Tibial artery (tissue), 4 donors: ENCODE measurements around the gene MRPL32.

Source experiments
- DNase-seq, 2 donors: peaks; one replicate each; pipeline ENCODE4 v3.0.0-alpha.2; 2019
- H3K27ac ChIP-seq, 2 donors: fragments of 200-600 bp; sonication (generic) in 1 of 2; 1 replicate in 1 of 2; 2 replicates in 1 of 2; pipeline ENCODE4 v1.5.1; 2018 to 2019; ENCODE audit warnings: mild to moderate bottlenecking in 1 of 2
- H3K27me3 ChIP-seq, 2 donors: fragments of 200-600 bp; sonication (generic) in 1 of 2; one replicate each; pipeline versions ENCODE4 v1.5.1 to v1.6.0; 2016 to 2019
- H3K36me3 ChIP-seq, 3 donors: fragments of 200-600 bp; sonication (generic) in 2 of 3; one replicate each; pipeline ENCODE4 v1.5.1; 2016 to 2019; ENCODE audit warnings: mild to moderate bottlenecking in 2 of 3
- H3K4me1 ChIP-seq, 4 donors: fragments of 200-600 bp; sonication (generic) in 2 of 4; 1 replicate in 3 of 4; 2 replicates in 1 of 4; pipeline ENCODE4 v1.5.1; 2016 to 2019
- H3K4me3 ChIP-seq, 2 donors: fragments of 200-600 bp; sonication (generic) in 1 of 2; 1 replicate in 1 of 2; 2 replicates in 1 of 2; pipeline ENCODE4 v1.5.1; 2018 to 2019; ENCODE audit warnings: mild to moderate bottlenecking in 2 of 2
- H3K9me3 ChIP-seq, 3 donors: fragments of 200-600 bp; sonication (generic) in 1 of 3; one replicate each; pipeline ENCODE4 v1.5.1; 2016 to 2019
- intact Hi-C: fragments of 100-400 bp; cut with DNase I; formaldehyde crosslinking; loops from one replicate; pipeline ENCODE4 v1.15.0; 2023; ENCODE audit warnings: low total_unique reads
- TF ChIP-seq, protein P1 (sequence below), 2 experiments: fragments of 200-600 bp in 1 of 2; fragments of 450-650 bp in 1 of 2; IDR thresholded peaks; one replicate each; pipeline ENCODE4 v1.5.1; 2017 to 2019; ENCODE audit warnings: antibody characterized with exemption in 2 of 2, mild to moderate bottlenecking in 1 of 2, moderate library complexity in 1 of 2

Gene MRPL32

DNA sequence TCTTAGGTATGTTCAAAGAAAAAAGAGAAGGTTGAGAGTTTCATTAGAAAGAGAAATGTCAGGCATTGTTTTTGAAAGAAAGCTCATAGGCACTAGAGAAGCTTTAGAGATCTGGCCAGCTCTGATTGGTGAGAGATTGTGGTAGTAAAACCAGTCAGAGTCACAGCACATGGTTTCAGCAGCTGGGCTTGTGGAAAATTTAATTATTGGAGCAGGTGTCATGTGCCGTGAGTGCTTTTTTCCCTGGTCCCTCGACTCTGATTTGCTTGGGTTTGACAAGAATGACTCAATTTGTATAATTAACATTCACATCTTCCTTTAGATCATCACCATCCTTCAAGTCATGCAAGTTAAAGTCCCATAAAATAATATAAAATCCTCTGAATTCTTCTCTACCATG is 35.2 kb downstream of the MRPL32 start:
- Histone ChIP-seq H3K27me3 (no peaks in the 10 kb centered on the region), H3K36me3 (no peaks in the 10 kb centered on the region), H3K27ac (no peak overlapping the region), H3K9me3 (no peaks in the 10 kb centered on the region), H3K4me1 (peaks cover 0 to 3% (median 0%) of the 10 kb centered on the region in 4 donors), H3K4me3 (no peak overlapping the region)
- intact Hi-C loops: no loop called here
- TF ChIP-seq, protein P1, sequence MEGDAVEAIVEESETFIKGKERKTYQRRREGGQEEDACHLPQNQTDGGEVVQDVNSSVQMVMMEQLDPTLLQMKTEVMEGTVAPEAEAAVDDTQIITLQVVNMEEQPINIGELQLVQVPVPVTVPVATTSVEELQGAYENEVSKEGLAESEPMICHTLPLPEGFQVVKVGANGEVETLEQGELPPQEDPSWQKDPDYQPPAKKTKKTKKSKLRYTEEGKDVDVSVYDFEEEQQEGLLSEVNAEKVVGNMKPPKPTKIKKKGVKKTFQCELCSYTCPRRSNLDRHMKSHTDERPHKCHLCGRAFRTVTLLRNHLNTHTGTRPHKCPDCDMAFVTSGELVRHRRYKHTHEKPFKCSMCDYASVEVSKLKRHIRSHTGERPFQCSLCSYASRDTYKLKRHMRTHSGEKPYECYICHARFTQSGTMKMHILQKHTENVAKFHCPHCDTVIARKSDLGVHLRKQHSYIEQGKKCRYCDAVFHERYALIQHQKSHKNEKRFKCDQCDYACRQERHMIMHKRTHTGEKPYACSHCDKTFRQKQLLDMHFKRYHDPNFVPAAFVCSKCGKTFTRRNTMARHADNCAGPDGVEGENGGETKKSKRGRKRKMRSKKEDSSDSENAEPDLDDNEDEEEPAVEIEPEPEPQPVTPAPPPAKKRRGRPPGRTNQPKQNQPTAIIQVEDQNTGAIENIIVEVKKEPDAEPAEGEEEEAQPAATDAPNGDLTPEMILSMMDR (IDR thresholded peaks at IDR 0.05): no peak
- no peak for DNase-seq

DNA sequence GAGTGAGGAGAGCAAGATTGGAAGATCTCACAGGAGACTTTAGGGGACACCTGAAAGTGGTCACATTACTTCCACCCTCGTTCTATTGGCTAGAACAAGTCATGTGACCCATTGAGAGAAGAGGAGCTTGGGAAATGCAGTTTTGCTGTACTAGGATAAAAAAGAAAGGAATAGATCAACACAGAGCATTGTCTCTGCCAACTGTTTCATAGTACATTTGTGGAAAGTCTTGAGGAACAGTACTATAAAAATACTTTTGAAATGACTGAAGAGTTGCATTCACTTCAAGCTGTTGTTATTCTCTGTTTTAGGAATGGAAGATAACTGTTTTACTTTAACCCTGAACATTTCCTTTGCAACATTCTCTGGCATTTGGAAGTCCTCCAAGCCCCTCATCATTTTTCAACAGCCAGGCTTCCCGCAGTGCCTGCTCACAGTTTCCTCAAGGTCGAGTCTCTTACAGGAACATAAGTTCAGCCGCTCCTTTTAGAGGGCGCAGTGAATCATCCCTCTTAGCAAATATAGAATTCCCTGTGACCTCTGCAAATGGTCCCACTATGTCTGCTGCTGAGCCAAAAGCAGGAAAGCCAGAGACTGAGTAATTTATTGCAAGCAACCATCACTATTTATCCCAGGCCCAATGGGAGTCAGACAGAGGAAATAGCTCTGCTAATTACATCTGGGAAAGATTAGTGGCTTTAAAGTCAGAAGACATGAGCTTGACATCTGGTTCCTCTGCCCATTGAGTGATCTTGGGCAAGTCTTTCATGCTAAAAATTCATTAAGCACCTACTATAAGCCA is 40.7 kb downstream of the MRPL32 start:
- intact Hi-C loops: no loop called here
- DNase-seq: peak; percentile 71 to 75
- no peaks in the 10 kb centered on the region for H3K36me3 ChIP-seq
- no peaks in the 10 kb centered on the region for H3K27me3 ChIP-seq
- H3K27ac ChIP-seq: peak overlapping the region; percentile 30 to 68
- H3K9me3 ChIP-seq: no peaks in the 10 kb centered on the region
- TF ChIP-seq, protein P1 (IDR thresholded peaks at IDR 0.05): no peak
- H3K4me3 ChIP-seq: no peak overlapping the region
- peaks cover 0 to 16% (median 3%) of the 10 kb centered on the region in 4 donors for H3K4me1 ChIP-seq

DNA sequence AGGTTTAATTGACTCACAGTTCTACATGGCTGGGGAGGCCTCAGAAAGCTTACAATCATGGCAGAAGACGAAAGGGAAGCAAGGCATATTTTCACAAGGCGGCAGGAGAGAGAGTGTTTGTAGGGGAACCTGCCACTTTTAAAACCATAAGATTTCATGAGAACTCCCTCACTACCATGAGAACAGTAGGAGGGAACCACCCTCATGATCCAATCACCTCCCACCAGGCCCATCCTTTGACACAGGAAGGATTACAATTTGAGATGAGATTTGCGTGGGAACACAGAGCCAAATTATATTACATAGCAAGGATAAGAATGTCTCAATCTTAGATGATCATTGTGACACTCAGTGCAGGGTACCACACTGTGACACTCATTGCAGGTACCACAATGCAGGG is 44.2 kb downstream of the MRPL32 start:
- H3K9me3 ChIP-seq: no peaks in the 10 kb centered on the region
- no peak overlapping the region for H3K4me3 ChIP-seq
- peaks cover 0 to 16% (median 3%) of the 10 kb centered on the region in 4 donors for H3K4me1 ChIP-seq
- TF ChIP-seq, protein P1 (IDR thresholded peaks at IDR 0.05): no peak
- intact Hi-C loops: no loop called here
- no peak for DNase-seq
- H3K36me3 ChIP-seq: no peaks in the 10 kb centered on the region
- H3K27ac ChIP-seq: no peak overlapping the region
- H3K27me3 ChIP-seq: no peaks in the 10 kb centered on the region

DNA sequence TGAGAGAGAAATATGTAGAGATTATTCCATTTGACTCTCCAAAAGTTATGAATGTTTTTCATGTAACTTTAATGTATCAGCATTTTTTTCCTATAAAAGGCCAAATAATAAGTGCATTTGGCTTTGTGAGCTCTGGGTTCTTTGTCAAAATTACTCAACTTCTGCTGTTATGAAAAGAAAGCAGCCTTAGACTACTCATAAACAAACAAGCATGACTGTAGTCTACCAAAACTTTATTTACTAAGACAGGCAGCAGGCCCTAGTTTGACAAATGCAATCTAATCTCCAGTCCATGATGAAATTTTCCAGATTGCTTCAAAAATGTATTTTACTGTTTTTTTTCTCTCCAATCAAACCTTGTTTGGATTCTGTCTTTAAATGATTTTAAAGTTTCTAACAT is 46.3 kb downstream of the MRPL32 start:
- Histone ChIP-seq H3K27me3 (no peaks in the 10 kb centered on the region), H3K36me3 (no peaks in the 10 kb centered on the region), H3K27ac (no peak overlapping the region), H3K9me3 (no peaks in the 10 kb centered on the region), H3K4me1 (peaks cover 0 to 2% (median 0%) of the 10 kb centered on the region in 4 donors), H3K4me3 (no peak overlapping the region)
- TF ChIP-seq, protein P1 (IDR thresholded peaks at IDR 0.05): no peak
- DNase-seq: no peak
- intact Hi-C loops: no loop called here

DNA sequence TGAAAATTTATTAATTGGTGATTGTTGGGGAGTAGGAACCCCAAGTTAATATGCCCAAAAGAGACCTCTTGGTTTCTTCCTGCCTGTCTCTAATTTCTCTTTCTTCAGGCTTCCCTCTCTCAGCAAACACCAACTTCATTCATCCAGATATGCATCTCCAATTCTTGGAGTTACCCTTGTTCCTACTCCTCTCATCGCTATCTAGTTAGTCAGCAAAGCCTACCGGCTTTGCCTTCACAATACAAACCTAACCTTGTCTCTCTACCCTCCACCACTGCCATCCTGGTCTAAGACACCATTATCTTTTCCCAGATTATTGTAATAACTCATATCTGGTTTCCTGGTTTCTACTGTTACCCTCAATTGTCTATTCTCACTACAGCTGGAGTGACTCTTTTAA is 47.9 kb downstream of the MRPL32 start:
- TF ChIP-seq, protein P1 (IDR thresholded peaks at IDR 0.05): no peak
- no peaks in the 10 kb centered on the region for H3K36me3 ChIP-seq
- no peaks in the 10 kb centered on the region for H3K9me3 ChIP-seq
- intact Hi-C loops: no loop called here
- H3K27ac ChIP-seq: no peak overlapping the region
- no peaks in the 10 kb centered on the region for H3K27me3 ChIP-seq
- no peak overlapping the region for H3K4me3 ChIP-seq
- no peak for DNase-seq
- no peaks in the 10 kb centered on the region for H3K4me1 ChIP-seq
